ENCODE data around the gene GPR55. TPM values are rescaled to one million over a fixed set of nuclear protein-coding genes. Genes with fewer than 3 reads are reported as not detected.

Gene GPR55
- total and polyA plus RNA-seq, 2 donors (not counting 1 experiment from before 2014, with no cell fraction given) = 3.0 to 4.1 TPM

GRCh38 chr2:230889911-230890601, 35.0 kb downstream of the GPR55 start:
- no peak overlapping the region for H2AFZ ChIP-seq (ENCODE audit: insufficient read depth, low read depth, low read length, poor library complexity, severe bottlenecking)
- POLR2A ChIA-PET = no interaction called here
- peaks cover 44 to 66% of the 10 kb centered on the region in 2 donors for H3K4me1 ChIP-seq (ENCODE audit: control insufficient read depth in 2 of 2, insufficient read depth in 2 of 2, low read length in 2 of 2)
- H3K4me3 ChIP-seq (ENCODE audit: control extremely low read depth in 1 of 5, extremely low read depth in 1 of 5, insufficient read depth in 1 of 5, low read depth in 2 of 5, low read length in 4 of 5) = no peak overlapping the region
- Mint-ChIP-seq H3K27ac (no peak overlapping the region), H3K9me3 (ENCODE audit: insufficient read depth) (no peaks in the 10 kb centered on the region), H3K4me3 (no peak overlapping the region), H3K27me3 (no peaks in the 10 kb centered on the region), H3K4me1 (peaks cover 50% of the 10 kb centered on the region)
- no peaks in the 10 kb centered on the region for H3K36me3 ChIP-seq (replicated peaks in 1 of 2; ENCODE audit: control extremely low read depth in 1 of 2, control insufficient read depth in 1 of 2, extremely low read depth in 1 of 2, insufficient read depth in 2 of 2, low read length in 1 of 2)
- no peak for ATAC-seq (ENCODE audit: low read depth)
- no peaks in the 10 kb centered on the region for H4K20me1 ChIP-seq (ENCODE audit: control insufficient read depth, insufficient read depth, low read length, poor library complexity, severe bottlenecking)
- intact Hi-C loops (cut with micrococcal nuclease) = no loop called here
- no peak for DNase-seq
- WGBS (ENCODE audit: insufficient coverage) = over 99% methylated on average over 13 of the region's 22 CpGs
- peaks cover 0 to 8% (median 0%) of the 10 kb centered on the region in 3 donors for H3K9me3 ChIP-seq (ENCODE audit: control extremely low read depth in 1 of 3, control insufficient read depth in 2 of 3, insufficient read depth in 1 of 3, low read length in 2 of 3)
- H3K4me2 ChIP-seq (replicated peaks; ENCODE audit: low read depth, low read length, poor library complexity, severe bottlenecking) = no peak overlapping the region
- H3K27ac ChIP-seq (ENCODE audit: low read length in 2 of 2) = no peak overlapping the region
- H3K9ac ChIP-seq (ENCODE audit: low read length) = no peak overlapping the region
- CTCF ChIA-PET = interaction anchor here (1.0 kb wide), 1 partner anchor 10 kb away, joined by 3 read pairs; no protein-coding TSS in a partner anchor
- H3K27me3 ChIP-seq (replicated peaks in 1 of 4; ENCODE audit: control extremely low read depth in 1 of 4, control insufficient read depth in 3 of 4, insufficient read depth in 4 of 4, low read length in 3 of 4) = no peaks in the 10 kb centered on the region
- no peaks in the 10 kb centered on the region for H3K79me2 ChIP-seq (ENCODE audit: control insufficient read depth, insufficient read depth, low read length)
- TF ChIP-seq EZH2 (IDR thresholded peaks at IDR 0.05; ENCODE audit: borderline replicate concordance, insufficient read depth, low read depth, low read length, poor library complexity, severe bottlenecking) = no peak

- DNase-seq (no peak), ATAC-seq (ENCODE audit: low read depth) (no peak)
- H3K9me3 Mint-ChIP-seq (ENCODE audit: insufficient read depth) = no peaks in the 10 kb centered on the region
- H2AFZ ChIP-seq (ENCODE audit: insufficient read depth, low read depth, low read length, poor library complexity, severe bottlenecking) = no peak overlapping the region
- peaks cover 42% of the 10 kb centered on the region for H3K4me1 Mint-ChIP-seq
- no peaks in the 10 kb centered on the region for H3K27me3 Mint-ChIP-seq
- no peak for TF ChIP-seq EZH2 (IDR thresholded peaks at IDR 0.05; ENCODE audit: borderline replicate concordance, insufficient read depth, low read depth, low read length, poor library complexity, severe bottlenecking)
- H3K4me3 ChIP-seq (ENCODE audit: control extremely low read depth in 1 of 5, extremely low read depth in 1 of 5, insufficient read depth in 1 of 5, low read depth in 2 of 5, low read length in 4 of 5) = no peak overlapping the region
- intact Hi-C loops (cut with micrococcal nuclease) = no loop called here
- peaks cover 0 to 8% (median 0%) of the 10 kb centered on the region in 3 donors for H3K9me3 ChIP-seq (ENCODE audit: control extremely low read depth in 1 of 3, control insufficient read depth in 2 of 3, insufficient read depth in 1 of 3, low read length in 2 of 3)
- H3K4me3 Mint-ChIP-seq = no peak overlapping the region
- no peaks in the 10 kb centered on the region for H3K27me3 ChIP-seq (replicated peaks in 1 of 4; ENCODE audit: control extremely low read depth in 1 of 4, control insufficient read depth in 3 of 4, insufficient read depth in 4 of 4, low read length in 3 of 4)
- CTCF ChIA-PET = interaction anchor here (0.7 kb wide), 1 partner anchor 10 kb away, joined by 3 read pairs; no protein-coding TSS in a partner anchor
- no peaks in the 10 kb centered on the region for H3K79me2 ChIP-seq (ENCODE audit: control insufficient read depth, insufficient read depth, low read length)
- H3K27ac ChIP-seq (ENCODE audit: low read length in 2 of 2) = no peak overlapping the region
- POLR2A ChIA-PET = no interaction called here
- H3K27ac Mint-ChIP-seq = no peak overlapping the region
- no peaks in the 10 kb centered on the region for H4K20me1 ChIP-seq (ENCODE audit: control insufficient read depth, insufficient read depth, low read length, poor library complexity, severe bottlenecking)
- peaks cover 33 to 56% of the 10 kb centered on the region in 2 donors for H3K4me1 ChIP-seq (ENCODE audit: control insufficient read depth in 2 of 2, insufficient read depth in 2 of 2, low read length in 2 of 2)
- H3K4me2 ChIP-seq (replicated peaks; ENCODE audit: low read depth, low read length, poor library complexity, severe bottlenecking) = no peak overlapping the region
- H3K9ac ChIP-seq (ENCODE audit: low read length) = no peak overlapping the region
- H3K36me3 ChIP-seq (replicated peaks in 1 of 2; ENCODE audit: control extremely low read depth in 1 of 2, control insufficient read depth in 1 of 2, extremely low read depth in 1 of 2, insufficient read depth in 2 of 2, low read length in 1 of 2) = no peaks in the 10 kb centered on the region
- 60% methylated on average over 6 of the region's 14 CpGs for WGBS (ENCODE audit: insufficient coverage)
Observed at GRCh38 chr2:230888824-230889400, 36.1 kb downstream of the GPR55 start.

All from B cell (primary cell).